Heart left ventricle (tissue), 16 donors: ENCODE data around the gene ZFP92. TPM values are rescaled to one million over a fixed set of nuclear protein-coding genes. Genes with fewer than 3 reads are reported as not detected.

Experiments
- ATAC-seq, 4 donors: fragments of 200-7000 bp; cut with Tn5 transposase; one replicate each; pipeline ENCODE4 v1.9.1; 2020 to 2022; ENCODE audit warnings: moderate library complexity in 4 of 4, mild to moderate bottlenecking in 3 of 4, moderate number of reproducible peaks in 1 of 4
- DNase-seq, 5 donors: peaks; one replicate each; pipeline ENCODE4 v3.0.0-alpha.2; 2020
- H3K27ac ChIP-seq, 12 donors: fragments of 200-600 bp; sonication (generic) in 4 of 12; one replicate each; pipeline versions ENCODE4 v1.5.0 to v1.8.0; 2016 to 2022; ENCODE audit warnings: mild to moderate bottlenecking in 2 of 12
- H3K27me3 ChIP-seq, 9 donors: fragments of 200-600 bp; sonication (generic) in 2 of 9; one replicate each; pipeline versions ENCODE4 v1.5.1 to v1.8.0; 2016 to 2022; ENCODE audit warnings: mild to moderate bottlenecking in 3 of 9
- H3K36me3 ChIP-seq, 9 donors: fragments of 200-600 bp; sonication (generic) in 2 of 9; one replicate each; pipeline versions ENCODE4 v1.5.0 to v1.8.0; 2018 to 2022; ENCODE audit warnings: mild to moderate bottlenecking in 2 of 9
- H3K4me1 ChIP-seq, 12 donors: fragments of 200-600 bp; sonication (generic) in 4 of 12; one replicate each; pipeline versions ENCODE4 v1.5.0 to v1.8.0; 2016 to 2022; ENCODE audit warnings: mild to moderate bottlenecking in 3 of 12
- H3K4me3 ChIP-seq, 12 donors: fragments of 200-600 bp; sonication (generic) in 4 of 12; one replicate each; pipeline versions ENCODE4 v1.5.0 to v1.8.0; 2017 to 2022; ENCODE audit warnings: mild to moderate bottlenecking in 9 of 12, moderate library complexity in 4 of 12
- H3K9me3 ChIP-seq, 12 donors: fragments of 200-600 bp; sonication (generic) in 4 of 12; one replicate each; pipeline versions ENCODE4 v1.5.0 to v1.8.0; 2016 to 2022; ENCODE audit warnings: mild to moderate bottlenecking in 1 of 12
- CTCF ChIP-seq, 12 donors: fragments of 200-600 bp; sonication (generic) in 4 of 12; IDR thresholded peaks; one replicate each; pipeline versions ENCODE4 v1.5.0 to v1.8.0; 2018 to 2022; ENCODE audit warnings: antibody characterized with exemption in 12 of 12, mild to moderate bottlenecking in 5 of 12
- POLR2A ChIP-seq, 2 donors: fragments of 450-650 bp; IDR thresholded peaks; one replicate each; pipeline ENCODE4 v1.6.1; 2017; ENCODE audit warnings: antibody characterized with exemption in 2 of 2, mild to moderate bottlenecking in 2 of 2, moderate library complexity in 2 of 2
- WGBS, 4 donors: extraction: QIAGEN DNeasy Blood & Tissue Kit in 2 of 4; methylation state at CpG; one replicate each; pipeline versions ENCODE4 v1.1.5 to v1.1.7; 2013 to 2018; 5-methylcytosine and 5-hydroxymethylcytosine counted together
- intact Hi-C, 10 donors: fragments of 100-400 bp; cut with DNase I; formaldehyde crosslinking; loops; one replicate each; pipeline versions ENCODE4 v1.11.1 to v1.14.2; 2022
- polyA plus RNA-seq, 2 donors: library from polyadenylated mRNA; stranded (reverse); fragments of 200-250 nt; gene quantifications; one replicate each; pipeline ENCODE4 v1.2.3, GENCODE V29; 2013
- total RNA-seq, 9 donors: library from RNA; depleted of rRNA in 2 of 9; stranded (reverse); fragments of >200 nt in 2 of 9; fragmentation: NEBNext Ultra II Directional in 3 of 9; extraction: Animal tissue kit (Norgen Biotek cat#: 25700) in 3 of 9; gene quantifications; one replicate each; pipeline versions ENCODE4 v1.1.0 to v1.2.4, GENCODE V29; 2016 to 2023
- donor health status: ischemic (EF 13 %, LVEDD 7.1; RV severe dilation, severe dysfunction).
- donor health status: healthy with polysubstance abuse.
- donor health status: DM: no; HTN: yes; CAD: no.
- donor health status: DM: no; HTN: no; CAD: no.
- donor health status: ischemic (EF 25% LVEDD 6.9; RV normal size, moderate dysfunction).
- donor health status: ischemic (EF 25% LVEDD 5.7; RV mildly dilated, moderate dysfunction).
- donor health status: healthy.
- donor health status: DM: yes; HTN: yes; CAD: no.
- donor health status: ischemic (EF 35%, LVEDD 5.7; RV mildly dilated, moderate dysfunction).
- donor health status: nonischemic (EF 11% LVEDD 7.7; RV severe dilation, severe dysfunction).
- donor health status: DM: yes; HTN: yes; CAD: no.
- donor health status: PGD.
- donor health status: ischemic (EF 29% LVEDD 5.4; RV normal size, mild dysfunction).
- donor health status: nonischemic (EF 23%, LVEDD 6.1; RV moderate dilation, normal function).

Gene ZFP92
- total and polyA plus RNA-seq, 11 donors, result 0.22 to 1.5 (median 0.55) TPM

- no peaks in the 10 kb centered on the region for H3K9me3 ChIP-seq
- no peaks in the 10 kb centered on the region for H3K27me3 ChIP-seq
- TF ChIP-seq CTCF (IDR thresholded peaks at IDR 0.05) (peak; percentile 32 to 62 (median 46)), POLR2A (IDR thresholded peaks at IDR 0.05) (no peak)
- H3K4me1 ChIP-seq, result peaks cover 0 to 6% (median 0%) of the 10 kb centered on the region in 12 donors
- H3K27ac ChIP-seq, result no peak overlapping the region
- H3K36me3 ChIP-seq, result peaks cover 0 to 20% (median 0%) of the 10 kb centered on the region in 9 donors
- intact Hi-C loops, result loop anchor here in 3 of 10 donors (5.0 to 10.0 kb wide), 2 partner anchors 46 to 516 kb away; no protein-coding TSS in a partner anchor
- H3K4me3 ChIP-seq, result no peak overlapping the region
- DNase-seq (peak in 4 of 5 donors; percentile 25 to 64 (median 40)), ATAC-seq (peak in 1 of 4 donors; percentile 45)
- WGBS, 4 donors, result 51 to 58% (median 54%) methylated on average over 7 of the region's 7 CpGs
Measured at GRCh38 chrX:153460826-153461225, 49.6 kb downstream of the ZFP92 start.

Other genes starting within 250 kb of the ZFP92 start
- gene MAGEA1, start 232.2 kb upstream of the ZFP92 start, total RNA-seq, result not detected
- gene MAGEA1, start 232.2 kb upstream of the ZFP92 start, polyA plus RNA-seq, result not detected
- gene PNMA6F, start 89.7 kb upstream of the ZFP92 start, total RNA-seq, result not detected
- not detected for gene PNMA6F, start 89.7 kb upstream of the ZFP92 start, polyA plus RNA-seq
- gene ZNF275, start 77.3 kb upstream of the ZFP92 start, total RNA-seq, result 1 to 10 TPM; 6.0 to 8.6 (median 7.9) TPM
- 1 to 10 TPM; 2.1 to 6.3 TPM for gene ZNF275, start 77.3 kb upstream of the ZFP92 start, polyA plus RNA-seq
- gene PNMA6E, start 10.1 kb upstream of the ZFP92 start, total RNA-seq, result not detected
- not detected for gene PNMA6E, start 10.1 kb upstream of the ZFP92 start, polyA plus RNA-seq
- under 1 TPM in 6 of 9 donors, not detected in 3; 0.22 to 0.48 (median 0.29) TPM for gene TREX2, start 34.6 kb downstream of the ZFP92 start, total RNA-seq
- under 1 TPM; 0.23 to 0.32 TPM for gene TREX2, start 34.6 kb downstream of the ZFP92 start, polyA plus RNA-seq
- 10 to 100 TPM; 15.3 to 28.2 (median 19.5) TPM for gene HAUS7, start 59.1 kb downstream of the ZFP92 start, total RNA-seq
- 10 to 100 TPM; 23.9 to 25.8 TPM for gene HAUS7, start 59.1 kb downstream of the ZFP92 start, polyA plus RNA-seq
- 100 to 1,000 TPM in 2 of 9 donors, 10 to 100 TPM in 7; 55.7 to 264 (median 76.9) TPM for gene BGN, start 83.5 kb downstream of the ZFP92 start, total RNA-seq
- gene BGN, start 83.5 kb downstream of the ZFP92 start, polyA plus RNA-seq, result 10 to 100 TPM; 57.9 to 86.3 TPM
- gene ATP2B3, start 106.2 kb downstream of the ZFP92 start, total RNA-seq, result under 1 TPM in 1 of 9 donors, not detected in 8; 0.12 TPM
- gene ATP2B3, start 106.2 kb downstream of the ZFP92 start, polyA plus RNA-seq, result not detected
- 10 to 100 TPM; 16.2 to 87.3 (median 36.9) TPM for gene CCNQ, start 187.7 kb downstream of the ZFP92 start, total RNA-seq
- 100 to 1,000 TPM in 1 of 2 donors, 10 to 100 TPM in 1; 85.0 to 126 TPM for gene CCNQ, start 187.7 kb downstream of the ZFP92 start, polyA plus RNA-seq
- gene DUSP9, start 235.7 kb downstream of the ZFP92 start, total RNA-seq, result under 1 TPM in 1 of 9 donors, not detected in 8; 0.25 TPM
- under 1 TPM in 1 of 2 donors, not detected in 1; 0.04 TPM for gene DUSP9, start 235.7 kb downstream of the ZFP92 start, polyA plus RNA-seq